Aorta (tissue), 5 donors: Measurements from ENCODE around the gene TP53BP1. TPM values are rescaled to one million over a fixed set of nuclear protein-coding genes. Genes with fewer than 3 reads are reported as not detected.

Experiments used
- ATAC-seq: fragments of 200-7000 bp; cut with Tn5 transposase; one replicate; pipeline ENCODE4 v1.9.1; 2022; ENCODE audit warnings: moderate library complexity; ENCODE audit not compliant: low FRiP score
- DNase-seq, 2 donors: peaks; one replicate each; pipeline ENCODE4 v3.0.0-alpha.2; 2020
- H3K27ac ChIP-seq, 2 donors: one replicate each; pipeline ENCODE4 v1.5.1; 2013; ENCODE audit warnings: low read length in 2 of 2, mild to moderate bottlenecking in 2 of 2, moderate library complexity in 2 of 2, control low read depth in 1 of 2, inconsistent platforms in 1 of 2, low read depth in 1 of 2
- H3K27me3 ChIP-seq, 2 donors: one replicate each; pipeline ENCODE4 v1.6.1; 2013; ENCODE audit warnings: control low read depth in 1 of 2, low read length in 1 of 2, mild to moderate bottlenecking in 1 of 2, moderate library complexity in 1 of 2; ENCODE audit not compliant: insufficient read depth in 2 of 2, control insufficient read depth in 1 of 2
- H3K36me3 ChIP-seq, 2 donors: one replicate each; pipeline ENCODE4 v1.6.1; 2013; ENCODE audit warnings: control low read depth in 1 of 2, low read length in 1 of 2, mild to moderate bottlenecking in 1 of 2; ENCODE audit not compliant: insufficient read depth in 2 of 2, control insufficient read depth in 1 of 2
- H3K4me1 ChIP-seq, 2 donors: one replicate each; pipeline ENCODE4 v1.6.1; 2013; ENCODE audit warnings: low read length in 2 of 2, control low read depth in 1 of 2, mild to moderate bottlenecking in 1 of 2, moderate library complexity in 1 of 2; ENCODE audit not compliant: insufficient read depth in 2 of 2, control insufficient read depth in 1 of 2
- H3K4me3 ChIP-seq, 2 donors: one replicate each; pipeline ENCODE4 v1.5.1; 2013; ENCODE audit warnings: low read length in 2 of 2, control low read depth in 1 of 2, mild to moderate bottlenecking in 1 of 2
- H3K9me3 ChIP-seq: one replicate; pipeline ENCODE4 v1.6.1; 2013; ENCODE audit warnings: mild to moderate bottlenecking, low read length; ENCODE audit not compliant: control insufficient read depth
- WGBS, 2 donors: extraction: QIAGEN DNeasy Blood & Tissue Kit; methylation state at CpG; one replicate each; pipeline ENCODE4 v1.1.7; 2013; 5-methylcytosine and 5-hydroxymethylcytosine counted together
- intact Hi-C, 2 donors: fragments of 100-400 bp; cut with DNase I; formaldehyde crosslinking; loops; one replicate each; pipeline versions ENCODE4 v1.14.2 to v1.15.0; 2022
- polyA plus RNA-seq, 2 donors: library from polyadenylated mRNA; stranded (reverse); fragments of 200-250 nt; gene quantifications; one replicate each; pipeline ENCODE4 v1.2.3, GENCODE V29; 2013
- total RNA-seq, 2 donors: library from RNA; stranded (reverse); fragmentation: NEBNext Ultra II Directional; extraction: Animal tissue kit (Norgen Biotek cat#: 25700); gene quantifications; one replicate each; pipeline ENCODE4 v1.2.1, GENCODE V29; 2021
- donor health status: healthy with polysubstance abuse.
- donor health status: Bipolar disorder and iron deficiency.
- donor health status: DM: no; HTN: no; CAD: no.
- donor health status: DM: no; HTN: no; CAD: no.
- donor health status: DM: yes; HTN: yes; CAD: no.

Gene TP53BP1
- total and polyA plus RNA-seq, 4 donors: 3.4 to 63.2 (median 30.1) TPM

GRCh38 chr15:43429687-43430086 lies 63.3 kb downstream of the TP53BP1 start:
- intact Hi-C loops: no loop called here
- 70 to 71% methylated on average over 3 of the region's 3 CpGs for WGBS, 2 donors
- Histone ChIP-seq H3K4me1 (no peaks in the 10 kb centered on the region), H3K27ac (no peak overlapping the region), H3K9me3 (no peaks in the 10 kb centered on the region), H3K36me3 (peaks cover 0 to 9% of the 10 kb centered on the region in 2 donors), H3K27me3 (no peaks in the 10 kb centered on the region), H3K4me3 (no peak overlapping the region)
- DNase-seq: no peak
- no peak for ATAC-seq

- WGBS, 2 donors: 93% methylated on average over 3 of the region's 3 CpGs
- no peak for ATAC-seq
- Histone ChIP-seq H3K27me3 (no peaks in the 10 kb centered on the region), H3K4me3 (no peak overlapping the region), H3K36me3 (peaks cover 3 to 10% of the 10 kb centered on the region in 2 donors), H3K9me3 (no peaks in the 10 kb centered on the region), H3K27ac (no peak overlapping the region), H3K4me1 (no peaks in the 10 kb centered on the region)
- intact Hi-C loops: no loop called here
- no peak for DNase-seq
Measured at GRCh38 chr15:43423793-43424192, 69.2 kb downstream of the TP53BP1 start.

- DNase-seq (no peak), ATAC-seq (no peak)
- no peaks in the 10 kb centered on the region for H3K27me3 ChIP-seq
- WGBS, 2 donors: 92 to 96% methylated on average over 7 of the region's 7 CpGs
- H3K36me3 ChIP-seq: peaks cover 5 to 10% of the 10 kb centered on the region in 2 donors
- H3K4me3 ChIP-seq: no peak overlapping the region
- no peak overlapping the region for H3K27ac ChIP-seq
- intact Hi-C loops: no loop called here
- no peaks in the 10 kb centered on the region for H3K9me3 ChIP-seq
- no peaks in the 10 kb centered on the region for H3K4me1 ChIP-seq
Measured at GRCh38 chr15:43420876-43421275, 72.1 kb downstream of the TP53BP1 start.

- Histone ChIP-seq H3K4me1 (no peaks in the 10 kb centered on the region), H3K27ac (no peak overlapping the region), H3K4me3 (no peak overlapping the region), H3K36me3 (peaks cover 5 to 13% of the 10 kb centered on the region in 2 donors), H3K27me3 (no peaks in the 10 kb centered on the region), H3K9me3 (no peaks in the 10 kb centered on the region)
- ATAC-seq (no peak), DNase-seq (no peak)
- intact Hi-C loops: no loop called here
- WGBS, 2 donors: 54 to 71% methylated on average over 10 of the region's 10 CpGs
Measured at GRCh38 chr15:43420435-43420834, 72.5 kb downstream of the TP53BP1 start.

- DNase-seq: no peak
- ATAC-seq: no peak
- peaks cover 9 to 25% of the 10 kb centered on the region in 2 donors for H3K36me3 ChIP-seq
- H3K27ac ChIP-seq: no peak overlapping the region
- no peaks in the 10 kb centered on the region for H3K9me3 ChIP-seq
- intact Hi-C loops: no loop called here
- no peaks in the 10 kb centered on the region for H3K27me3 ChIP-seq
- no peaks in the 10 kb centered on the region for H3K4me1 ChIP-seq
- H3K4me3 ChIP-seq: no peak overlapping the region
Measured at GRCh38 chr15:43414196-43414595, 78.8 kb downstream of the TP53BP1 start.

- ATAC-seq: no peak
- H3K27me3 ChIP-seq: no peaks in the 10 kb centered on the region
- H3K36me3 ChIP-seq: peaks cover 12 to 24% of the 10 kb centered on the region in 2 donors
- DNase-seq: no peak
- no peak overlapping the region for H3K4me3 ChIP-seq
- 89 to 96% methylated on average over 1 of the region's 1 CpG for WGBS, 2 donors
- no peak overlapping the region for H3K27ac ChIP-seq
- intact Hi-C loops: no loop called here
- no peaks in the 10 kb centered on the region for H3K9me3 ChIP-seq
- no peaks in the 10 kb centered on the region for H3K4me1 ChIP-seq
Measured at GRCh38 chr15:43412096-43412495, 80.9 kb downstream of the TP53BP1 start.

- Histone ChIP-seq H3K4me3 (no peak overlapping the region), H3K27ac (no peak overlapping the region), H3K36me3 (peaks cover 14 to 23% of the 10 kb centered on the region in 2 donors), H3K9me3 (no peaks in the 10 kb centered on the region), H3K27me3 (no peaks in the 10 kb centered on the region), H3K4me1 (no peaks in the 10 kb centered on the region)
- intact Hi-C loops: no loop called here
- 80 to 88% methylated on average over 5 of the region's 5 CpGs for WGBS, 2 donors
- ATAC-seq (no peak), DNase-seq (no peak)
Measured at GRCh38 chr15:43410572-43411214, 82.3 kb downstream of the TP53BP1 start.

GRCh38 chr15:43408789-43409188 lies 84.2 kb downstream of the TP53BP1 start:
- H3K4me3 ChIP-seq: no peak overlapping the region
- no peaks in the 10 kb centered on the region for H3K9me3 ChIP-seq
- no peaks in the 10 kb centered on the region for H3K4me1 ChIP-seq
- 71 to 79% methylated on average over 4 of the region's 4 CpGs for WGBS, 2 donors
- intact Hi-C loops: no loop called here
- DNase-seq (no peak), ATAC-seq (no peak)
- no peak overlapping the region for H3K27ac ChIP-seq
- no peaks in the 10 kb centered on the region for H3K27me3 ChIP-seq
- H3K36me3 ChIP-seq: peaks cover 12 to 14% of the 10 kb centered on the region in 2 donors

GRCh38 chr15:43406808-43407207 lies 86.1 kb downstream of the TP53BP1 start:
- Histone ChIP-seq H3K27ac (no peak overlapping the region), H3K4me3 (no peak overlapping the region), H3K9me3 (no peaks in the 10 kb centered on the region), H3K36me3 (peaks cover 9 to 11% of the 10 kb centered on the region in 2 donors), H3K27me3 (no peaks in the 10 kb centered on the region), H3K4me1 (no peaks in the 10 kb centered on the region)
- WGBS, 2 donors: 85 to 86% methylated on average over 2 of the region's 2 CpGs
- ATAC-seq: no peak
- no peak for DNase-seq
- intact Hi-C loops: no loop called here
